Activated naive CD4-positive, alpha-beta T cell treated with anti-CD3 and anti-CD28 coated beads, Interleukin-2, amount 50 U/mL, for 24 hours (primary cell): ENCODE measurements around the gene ALOX12B.
"Not testable (repeated sequence)": the region's sequence is repeated elsewhere in the genome, so short reads cannot be mapped to it uniquely, and the experiment has no call there.

Experiments
- H3K27ac Mint-ChIP-seq: one replicate; pipeline ENCODE4 v1.8.0; 2021; ENCODE audit warnings: mild to moderate bottlenecking, mixed read lengths
- H3K27me3 Mint-ChIP-seq: one replicate; pipeline ENCODE4 v1.8.0; 2021; ENCODE audit warnings: mixed read lengths
- H3K36me3 Mint-ChIP-seq: one replicate; pipeline ENCODE4 v1.8.0; 2021; ENCODE audit warnings: mixed read lengths
- H3K4me1 Mint-ChIP-seq: one replicate; pipeline ENCODE4 v1.8.0; 2021; ENCODE audit warnings: mixed read lengths
- H3K4me3 Mint-ChIP-seq: one replicate; pipeline ENCODE4 v1.8.0; 2021; ENCODE audit warnings: mild to moderate bottlenecking, mixed read lengths
- H3K9me3 Mint-ChIP-seq: one replicate; pipeline ENCODE4 v1.8.0; 2021; ENCODE audit warnings: mixed read lengths

The ALOX12B gene

GRCh38 chr17:8029121-8029520, 58.4 kb downstream of the ALOX12B start:
- Mint-ChIP-seq H3K36me3 (no peaks in the 10 kb centered on the region), H3K9me3 (no peaks in the 10 kb centered on the region), H3K27me3 (peaks cover 18% of the 10 kb centered on the region), H3K4me1 (no peaks in the 10 kb centered on the region), H3K4me3 (no peak overlapping the region), H3K27ac (no peak overlapping the region)

- H3K4me3 Mint-ChIP-seq = no peak overlapping the region
- peaks cover 15% of the 10 kb centered on the region for H3K27me3 Mint-ChIP-seq
- no peaks in the 10 kb centered on the region for H3K4me1 Mint-ChIP-seq
- H3K27ac Mint-ChIP-seq = no peak overlapping the region
- no peaks in the 10 kb centered on the region for H3K36me3 Mint-ChIP-seq
- H3K9me3 Mint-ChIP-seq = no peaks in the 10 kb centered on the region
These were observed 62.2 kb downstream of the ALOX12B start for GRCh38 chr17:8025176-8025911.

GRCh38 chr17:8024161-8024560, 63.4 kb downstream of the ALOX12B start:
- not testable (repeated sequence) for H3K4me3 Mint-ChIP-seq
- H3K27me3 Mint-ChIP-seq = peaks cover 16% of the 10 kb centered on the region

More at GRCh38 chr17:8024161-8024560, 63.4 kb downstream of the ALOX12B start:
- not testable (repeated sequence) for H3K4me1 Mint-ChIP-seq, H3K36me3 Mint-ChIP-seq, H3K27ac Mint-ChIP-seq, H3K9me3 Mint-ChIP-seq
